ENCODE measurements around the gene KBTBD3.
"Not testable (repeated sequence)": the region's sequence is repeated elsewhere in the genome, so short reads cannot be mapped to it uniquely, and the experiment has no call there.

The KBTBD3 gene

GRCh38 chr11:106061954-106062949, 14.9 kb downstream of the KBTBD3 start:
- DNase-seq: no peak

- no peak for DNase-seq
These were observed 15.8 kb downstream of the KBTBD3 start for GRCh38 chr11:106061249-106061784.

- DNase-seq: no peak
These were observed 17.5 kb downstream of the KBTBD3 start for GRCh38 chr11:106059617-106060016.

GRCh38 chr11:106058377-106058776, 18.8 kb downstream of the KBTBD3 start:
- DNase-seq: not testable (repeated sequence)

GRCh38 chr11:106051103-106051502, 26.0 kb downstream of the KBTBD3 start:
- DNase-seq: no peak

- DNase-seq: no peak
These were observed 27.2 kb downstream of the KBTBD3 start for GRCh38 chr11:106049727-106050476.

GRCh38 chr11:106047631-106048030, 29.5 kb downstream of the KBTBD3 start:
- DNase-seq: no peak

- DNase-seq: no peak
These were observed 33.6 kb downstream of the KBTBD3 start for GRCh38 chr11:106043540-106043939.

GRCh38 chr11:106032861-106033260, 44.3 kb downstream of the KBTBD3 start:
- no peak for DNase-seq

- no peak for DNase-seq
These were observed 45.2 kb downstream of the KBTBD3 start for GRCh38 chr11:106031936-106032335.

GRCh38 chr11:106031202-106031810, 45.8 kb downstream of the KBTBD3 start:
- DNase-seq: no peak

GRCh38 chr11:106030609-106031008, 46.5 kb downstream of the KBTBD3 start:
- DNase-seq: no peak

GRCh38 chr11:106022795-106023275, 54.3 kb downstream of the KBTBD3 start:
- no peak for DNase-seq

GRCh38 chr11:106021967-106022794, 55.0 kb downstream of the KBTBD3 start, which contains the start of gene MSANTD4:
MSANTD4 (minus strand) TSS chr11:106022240; CDS start chr11:106010917, 11,323 bp downstream.
- peak; percentile 99 for DNase-seq

GRCh38 chr11:106021181-106021966, 55.8 kb downstream of the KBTBD3 start:
- DNase-seq: no peak

- no peak for DNase-seq
These were observed 60.1 kb downstream of the KBTBD3 start for GRCh38 chr11:106017093-106017492.

GRCh38 chr11:106015066-106015465, 62.1 kb downstream of the KBTBD3 start:
- DNase-seq: no peak

GRCh38 chr11:106014620-106015019, 62.5 kb downstream of the KBTBD3 start:
- DNase-seq: no peak

- no peak for DNase-seq
These were observed 63.1 kb downstream of the KBTBD3 start for GRCh38 chr11:106014035-106014434.

- no peak for DNase-seq
These were observed 64.4 kb downstream of the KBTBD3 start for GRCh38 chr11:106012744-106013143.

- no peak for DNase-seq
These were observed 65.7 kb downstream of the KBTBD3 start for GRCh38 chr11:106011481-106011880.
